Measurements from ENCODE around the gene BMP8B.
"Not testable (repeated sequence)": the region's sequence is repeated elsewhere in the genome, so short reads cannot be mapped to it uniquely, and the experiment has no call there.

The BMP8B gene

GRCh38 chr1:39776886-39777285, 11.8 kb downstream of the BMP8B start:
- FAIRE-seq: no peak

GRCh38 chr1:39776400-39776713, 12.3 kb downstream of the BMP8B start:
- FAIRE-seq: no peak

- not testable (repeated sequence) for FAIRE-seq
Measured at GRCh38 chr1:39775676-39776399, 12.8 kb downstream of the BMP8B start.

GRCh38 chr1:39775141-39775540, 13.5 kb downstream of the BMP8B start:
- FAIRE-seq: not testable (repeated sequence)

- not testable (repeated sequence) for FAIRE-seq
Measured at GRCh38 chr1:39773369-39773979, 15.2 kb downstream of the BMP8B start.

GRCh38 chr1:39771022-39771532, 17.6 kb downstream of the BMP8B start, which contains the start of gene OXCT2:
Gene OXCT2 (minus strand): TSS chr1:39771348. CDS start chr1:39771255, 93 bp downstream.
- not testable (repeated sequence) for FAIRE-seq

GRCh38 chr1:39770100-39771021, 18.3 kb downstream of the BMP8B start:
- FAIRE-seq: not testable (repeated sequence)

GRCh38 chr1:39769502-39769901, 19.2 kb downstream of the BMP8B start:
- not testable (repeated sequence) for FAIRE-seq

- FAIRE-seq: not testable (repeated sequence)
Measured at GRCh38 chr1:39766466-39766865, 22.2 kb downstream of the BMP8B start.

- FAIRE-seq: not testable (repeated sequence)
Measured at GRCh38 chr1:39764512-39764911, 24.2 kb downstream of the BMP8B start.

GRCh38 chr1:39763619-39764374, 24.9 kb downstream of the BMP8B start:
- FAIRE-seq: not testable (repeated sequence)

GRCh38 chr1:39762550-39763540, 25.8 kb downstream of the BMP8B start:
- no peak for FAIRE-seq

GRCh38 chr1:39761557-39762260, 27.0 kb downstream of the BMP8B start:
- FAIRE-seq: no peak

GRCh38 chr1:39761016-39761415, 27.6 kb downstream of the BMP8B start:
- no peak for FAIRE-seq

- no peak for FAIRE-seq
Measured at GRCh38 chr1:39760074-39761008, 28.3 kb downstream of the BMP8B start.

GRCh38 chr1:39759436-39759726, 29.3 kb downstream of the BMP8B start:
- FAIRE-seq: no peak

- no peak for FAIRE-seq
Measured at GRCh38 chr1:39758556-39759435, 29.9 kb downstream of the BMP8B start.

- no peak for FAIRE-seq
Measured at GRCh38 chr1:39757501-39757900, 31.2 kb downstream of the BMP8B start.
